Stimulated activated CD8-positive, alpha-beta memory T cell treated with anti-CD3 and anti-CD28 coated beads, Interleukin-7, amount 100 ng/mL, for 24 hours (primary cell): ENCODE data around the gene ARF1.

Experiments
- DNase-seq: peaks from one replicate; pipeline ENCODE4 v3.0.0-alpha.2; 2020; ENCODE audit warnings: low read depth

The ARF1 gene

DNA sequence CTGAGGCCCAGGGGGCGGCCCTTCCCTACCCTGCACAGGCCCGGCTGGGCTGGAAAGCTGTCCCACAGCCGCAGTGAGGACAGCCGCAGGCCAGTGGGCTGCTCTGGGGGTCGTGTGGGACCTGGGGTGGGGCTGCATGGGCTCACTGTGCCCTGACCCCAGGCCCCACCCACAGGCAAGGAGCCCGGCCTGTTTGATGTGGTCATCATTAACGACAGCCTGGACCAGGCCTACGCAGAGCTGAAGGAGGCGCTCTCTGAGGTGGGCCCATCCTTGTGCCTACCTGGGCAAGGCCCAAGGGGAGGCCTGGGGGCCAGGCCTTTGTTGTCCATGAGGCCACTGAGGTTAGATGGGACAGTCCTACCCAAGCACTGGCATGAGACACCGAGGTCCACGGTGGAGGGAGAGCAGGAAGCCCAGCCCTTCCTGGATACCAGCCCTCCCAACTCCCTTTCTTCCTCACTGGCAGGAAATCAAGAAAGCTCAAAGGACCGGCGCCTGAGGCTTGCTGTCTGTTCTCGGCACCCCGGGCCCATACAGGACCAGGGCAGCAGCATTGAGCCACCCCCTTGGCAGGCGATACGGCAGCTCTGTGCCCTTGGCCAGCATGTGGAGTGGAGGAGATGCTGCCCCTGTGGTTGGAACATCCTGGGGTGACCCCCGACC is 65.8 kb downstream of the ARF1 start:
- no peak for DNase-seq
